ENCODE data around the gene PFKM. TPM values are rescaled to one million over a fixed set of nuclear protein-coding genes. Genes with fewer than 3 reads are reported as not detected.

Gene PFKM
- total and polyA plus RNA-seq, 4 donors, result 4.5 to 23.9 (median 5.8) TPM

DNA sequence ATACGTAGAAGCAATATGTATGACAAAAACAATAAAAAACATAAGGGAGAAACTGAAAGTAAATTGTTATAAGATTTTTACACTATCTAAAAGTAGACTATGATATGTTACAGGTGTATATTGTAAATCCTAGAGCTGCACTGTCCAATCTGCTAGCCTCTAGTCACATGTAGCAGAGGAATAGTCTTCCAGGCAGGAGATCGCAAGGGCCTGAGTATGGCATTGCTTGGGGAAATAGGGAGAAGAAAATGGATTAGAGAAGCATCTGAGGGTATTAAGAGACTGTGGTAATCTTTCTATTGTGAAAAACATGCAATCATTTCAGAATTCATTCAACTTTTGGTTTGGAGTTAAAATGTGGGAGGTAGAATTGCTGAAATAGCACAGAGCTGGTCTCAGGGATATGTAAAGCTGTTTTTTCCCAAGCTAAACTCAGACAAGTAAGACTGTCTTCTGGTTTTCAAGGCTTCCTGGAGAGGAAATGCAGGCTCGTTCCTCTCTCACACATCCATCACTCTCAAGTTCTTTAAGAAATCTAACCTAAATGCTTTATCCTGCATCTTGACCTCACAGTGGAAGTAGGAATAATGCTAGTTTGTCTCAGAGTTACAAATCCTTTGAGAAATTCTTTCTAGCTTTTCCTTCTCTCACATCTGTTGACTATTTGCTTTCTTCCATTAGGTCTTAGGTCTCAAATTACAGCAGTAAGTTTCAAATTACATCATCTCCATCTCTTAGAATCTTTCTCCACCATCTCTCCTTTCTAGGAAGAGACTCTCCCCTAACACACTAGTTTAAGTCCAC lies 56.7 kb downstream of the PFKM start:
- no peak for DNase-seq (ENCODE audit: low spot score)
- no peaks in the 10 kb centered on the region for H3K9me3 ChIP-seq (ENCODE audit: control insufficient read depth in 4 of 4, low read length in 3 of 4)
- H3K36me3 ChIP-seq (ENCODE audit: control insufficient read depth in 4 of 4, insufficient read depth in 3 of 4, low read depth in 1 of 4, low read length in 3 of 4), result no peaks in the 10 kb centered on the region
- TF ChIP-seq NR2F2 (IDR thresholded peaks at IDR 0.05), result no peak
- TF ChIP-seq, protein P1, sequence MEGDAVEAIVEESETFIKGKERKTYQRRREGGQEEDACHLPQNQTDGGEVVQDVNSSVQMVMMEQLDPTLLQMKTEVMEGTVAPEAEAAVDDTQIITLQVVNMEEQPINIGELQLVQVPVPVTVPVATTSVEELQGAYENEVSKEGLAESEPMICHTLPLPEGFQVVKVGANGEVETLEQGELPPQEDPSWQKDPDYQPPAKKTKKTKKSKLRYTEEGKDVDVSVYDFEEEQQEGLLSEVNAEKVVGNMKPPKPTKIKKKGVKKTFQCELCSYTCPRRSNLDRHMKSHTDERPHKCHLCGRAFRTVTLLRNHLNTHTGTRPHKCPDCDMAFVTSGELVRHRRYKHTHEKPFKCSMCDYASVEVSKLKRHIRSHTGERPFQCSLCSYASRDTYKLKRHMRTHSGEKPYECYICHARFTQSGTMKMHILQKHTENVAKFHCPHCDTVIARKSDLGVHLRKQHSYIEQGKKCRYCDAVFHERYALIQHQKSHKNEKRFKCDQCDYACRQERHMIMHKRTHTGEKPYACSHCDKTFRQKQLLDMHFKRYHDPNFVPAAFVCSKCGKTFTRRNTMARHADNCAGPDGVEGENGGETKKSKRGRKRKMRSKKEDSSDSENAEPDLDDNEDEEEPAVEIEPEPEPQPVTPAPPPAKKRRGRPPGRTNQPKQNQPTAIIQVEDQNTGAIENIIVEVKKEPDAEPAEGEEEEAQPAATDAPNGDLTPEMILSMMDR (IDR thresholded peaks at IDR 0.05; ENCODE audit: low read depth, low read length, missing input control), result no peak
- no peak for TF ChIP-seq JUND (IDR thresholded peaks at IDR 0.05)
- TF ChIP-seq, protein P2, sequence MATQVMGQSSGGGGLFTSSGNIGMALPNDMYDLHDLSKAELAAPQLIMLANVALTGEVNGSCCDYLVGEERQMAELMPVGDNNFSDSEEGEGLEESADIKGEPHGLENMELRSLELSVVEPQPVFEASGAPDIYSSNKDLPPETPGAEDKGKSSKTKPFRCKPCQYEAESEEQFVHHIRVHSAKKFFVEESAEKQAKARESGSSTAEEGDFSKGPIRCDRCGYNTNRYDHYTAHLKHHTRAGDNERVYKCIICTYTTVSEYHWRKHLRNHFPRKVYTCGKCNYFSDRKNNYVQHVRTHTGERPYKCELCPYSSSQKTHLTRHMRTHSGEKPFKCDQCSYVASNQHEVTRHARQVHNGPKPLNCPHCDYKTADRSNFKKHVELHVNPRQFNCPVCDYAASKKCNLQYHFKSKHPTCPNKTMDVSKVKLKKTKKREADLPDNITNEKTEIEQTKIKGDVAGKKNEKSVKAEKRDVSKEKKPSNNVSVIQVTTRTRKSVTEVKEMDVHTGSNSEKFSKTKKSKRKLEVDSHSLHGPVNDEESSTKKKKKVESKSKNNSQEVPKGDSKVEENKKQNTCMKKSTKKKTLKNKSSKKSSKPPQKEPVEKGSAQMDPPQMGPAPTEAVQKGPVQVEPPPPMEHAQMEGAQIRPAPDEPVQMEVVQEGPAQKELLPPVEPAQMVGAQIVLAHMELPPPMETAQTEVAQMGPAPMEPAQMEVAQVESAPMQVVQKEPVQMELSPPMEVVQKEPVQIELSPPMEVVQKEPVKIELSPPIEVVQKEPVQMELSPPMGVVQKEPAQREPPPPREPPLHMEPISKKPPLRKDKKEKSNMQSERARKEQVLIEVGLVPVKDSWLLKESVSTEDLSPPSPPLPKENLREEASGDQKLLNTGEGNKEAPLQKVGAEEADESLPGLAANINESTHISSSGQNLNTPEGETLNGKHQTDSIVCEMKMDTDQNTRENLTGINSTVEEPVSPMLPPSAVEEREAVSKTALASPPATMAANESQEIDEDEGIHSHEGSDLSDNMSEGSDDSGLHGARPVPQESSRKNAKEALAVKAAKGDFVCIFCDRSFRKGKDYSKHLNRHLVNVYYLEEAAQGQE (IDR thresholded peaks at IDR 0.05), result no peak
- TF ChIP-seq, protein P3, sequence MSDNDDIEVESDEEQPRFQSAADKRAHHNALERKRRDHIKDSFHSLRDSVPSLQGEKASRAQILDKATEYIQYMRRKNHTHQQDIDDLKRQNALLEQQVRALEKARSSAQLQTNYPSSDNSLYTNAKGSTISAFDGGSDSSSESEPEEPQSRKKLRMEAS (IDR thresholded peaks at IDR 0.05), result no peak
- no peak for TF ChIP-seq RAD21 (IDR thresholded peaks at IDR 0.05)
- TF ChIP-seq HNF4G (IDR thresholded peaks at IDR 0.05), result no peak
- TF ChIP-seq YY1 (IDR thresholded peaks at IDR 0.05), result no peak
- no peak for TF ChIP-seq HNF4A (conservative IDR thresholded peaks at IDR 0.05)
- TF ChIP-seq, protein P4, sequence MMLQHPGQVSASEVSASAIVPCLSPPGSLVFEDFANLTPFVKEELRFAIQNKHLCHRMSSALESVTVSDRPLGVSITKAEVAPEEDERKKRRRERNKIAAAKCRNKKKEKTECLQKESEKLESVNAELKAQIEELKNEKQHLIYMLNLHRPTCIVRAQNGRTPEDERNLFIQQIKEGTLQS (IDR thresholded peaks at IDR 0.05), result no peak
- TF ChIP-seq, protein P5, sequence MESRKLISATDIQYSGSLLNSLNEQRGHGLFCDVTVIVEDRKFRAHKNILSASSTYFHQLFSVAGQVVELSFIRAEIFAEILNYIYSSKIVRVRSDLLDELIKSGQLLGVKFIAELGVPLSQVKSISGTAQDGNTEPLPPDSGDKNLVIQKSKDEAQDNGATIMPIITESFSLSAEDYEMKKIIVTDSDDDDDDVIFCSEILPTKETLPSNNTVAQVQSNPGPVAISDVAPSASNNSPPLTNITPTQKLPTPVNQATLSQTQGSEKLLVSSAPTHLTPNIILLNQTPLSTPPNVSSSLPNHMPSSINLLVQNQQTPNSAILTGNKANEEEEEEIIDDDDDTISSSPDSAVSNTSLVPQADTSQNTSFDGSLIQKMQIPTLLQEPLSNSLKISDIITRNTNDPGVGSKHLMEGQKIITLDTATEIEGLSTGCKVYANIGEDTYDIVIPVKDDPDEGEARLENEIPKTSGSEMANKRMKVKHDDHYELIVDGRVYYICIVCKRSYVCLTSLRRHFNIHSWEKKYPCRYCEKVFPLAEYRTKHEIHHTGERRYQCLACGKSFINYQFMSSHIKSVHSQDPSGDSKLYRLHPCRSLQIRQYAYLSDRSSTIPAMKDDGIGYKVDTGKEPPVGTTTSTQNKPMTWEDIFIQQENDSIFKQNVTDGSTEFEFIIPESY (IDR thresholded peaks at IDR 0.05), result no peak
- TF ChIP-seq TAF1 (conservative IDR thresholded peaks at IDR 0.05), result no peak
- no peak for TF ChIP-seq GABPA (IDR thresholded peaks at IDR 0.05 in 1 of 2, conservative IDR thresholded peaks at IDR 0.05 in 1 of 2)
- TF ChIP-seq RXRA (IDR thresholded peaks at IDR 0.05), result no peak
- no peak for TF ChIP-seq FOXA2 (IDR thresholded peaks at IDR 0.05)
- no peak for TF ChIP-seq SP1 (IDR thresholded peaks at IDR 0.05)
- TF ChIP-seq FOXA1 (IDR thresholded peaks at IDR 0.05), result no peak
- no peak for TF ChIP-seq EGR1 (IDR thresholded peaks at IDR 0.05; ENCODE audit: low read depth in 2 of 2)
- no peaks in the 10 kb centered on the region for H3K4me1 ChIP-seq (ENCODE audit: control insufficient read depth in 4 of 4, insufficient read depth in 4 of 4, low read length in 3 of 4)
- WGBS, result 69% methylated on average over 3 of the region's 3 CpGs
- no peak overlapping the region for H3K9ac ChIP-seq (ENCODE audit: low read depth in 1 of 2, low read length in 2 of 2)
- peaks cover 0 to 6% (median 0%) of the 10 kb centered on the region in 4 donors for H3K27me3 ChIP-seq (ENCODE audit: control insufficient read depth in 4 of 4, insufficient read depth in 4 of 4, low read length in 3 of 4)
- no peak overlapping the region for H3K27ac ChIP-seq (ENCODE audit: low read depth in 1 of 2, low read length in 2 of 2)
- H3K4me3 ChIP-seq (ENCODE audit: low read depth in 1 of 3, low read length in 3 of 3), result no peak overlapping the region
